Chondrocyte (in vitro differentiated cells): ENCODE data around the gene OR10H5. TPM values are rescaled to one million over a fixed set of nuclear protein-coding genes. Genes with fewer than 3 reads are reported as not detected.
A peak's percentile ranks its signal among the peaks of the same experiment; 100 is the strongest.
"Not testable (repeated sequence)": the region's sequence is repeated elsewhere in the genome, so short reads cannot be mapped to it uniquely, and the experiment has no call there.

Experiments
- DNase-seq: peaks from one replicate; pipeline ENCODE4 v3.0.0; 2021; ENCODE audit warnings: mixed read lengths, low spot score
- H3K27ac Mint-ChIP-seq: one replicate; pipeline ENCODE4 v1.8.0; 2021; ENCODE audit warnings: mild to moderate bottlenecking, moderate library complexity, mixed read lengths; ENCODE audit not compliant: unreplicated experiment
- H3K27me3 Mint-ChIP-seq: 2 replicates; pipeline ENCODE4 v1.8.0; 2021; ENCODE audit warnings: low read depth, mixed read lengths
- H3K36me3 Mint-ChIP-seq: 2 replicates; pipeline ENCODE4 v1.8.0; 2021; ENCODE audit warnings: low read depth, mixed read lengths
- H3K4me1 Mint-ChIP-seq: 2 replicates; pipeline ENCODE4 v1.8.0; 2021; ENCODE audit warnings: low read depth, mild to moderate bottlenecking, mixed read lengths
- H3K4me3 Mint-ChIP-seq: one replicate; pipeline ENCODE4 v1.8.0; 2021; ENCODE audit warnings: mild to moderate bottlenecking, moderate library complexity, mixed read lengths; ENCODE audit not compliant: unreplicated experiment
- H3K9me3 Mint-ChIP-seq: 2 replicates; pipeline ENCODE4 v1.8.0; 2021; ENCODE audit warnings: low read depth, mixed read lengths
- CTCF ChIP-seq: fragments of 200-600 bp; sonication (generic); IDR thresholded peaks from 2 replicates; pipeline ENCODE4 v1.5.0; 2021; ENCODE audit warnings: antibody characterized with exemption, mild to moderate bottlenecking, moderate library complexity
- total RNA-seq: library from RNA; stranded (reverse); gene quantifications from 3 replicates; pipeline ENCODE4 v1.2.1, GENCODE V29; 2021

Gene OR10H5
- total RNA-seq, 1 donor from 2014 or later, result not detected

GRCh38 chr19:15776991-15777970 is 10.2 kb upstream of the OR10H5 start:
- no peak for TF ChIP-seq CTCF
- Mint-ChIP-seq H3K27ac (no peak overlapping the region), H3K4me1 (no peaks in the 10 kb centered on the region), H3K9me3 (peaks cover 29% of the 10 kb centered on the region), H3K4me3 (no peak overlapping the region), H3K36me3 (no peaks in the 10 kb centered on the region), H3K27me3 (no peaks in the 10 kb centered on the region)
- DNase-seq, result no peak

- H3K27me3 Mint-ChIP-seq, result no peaks in the 10 kb centered on the region
Observed at GRCh38 chr19:15779756-15780476, 7.5 kb upstream of the OR10H5 start.

DNA sequence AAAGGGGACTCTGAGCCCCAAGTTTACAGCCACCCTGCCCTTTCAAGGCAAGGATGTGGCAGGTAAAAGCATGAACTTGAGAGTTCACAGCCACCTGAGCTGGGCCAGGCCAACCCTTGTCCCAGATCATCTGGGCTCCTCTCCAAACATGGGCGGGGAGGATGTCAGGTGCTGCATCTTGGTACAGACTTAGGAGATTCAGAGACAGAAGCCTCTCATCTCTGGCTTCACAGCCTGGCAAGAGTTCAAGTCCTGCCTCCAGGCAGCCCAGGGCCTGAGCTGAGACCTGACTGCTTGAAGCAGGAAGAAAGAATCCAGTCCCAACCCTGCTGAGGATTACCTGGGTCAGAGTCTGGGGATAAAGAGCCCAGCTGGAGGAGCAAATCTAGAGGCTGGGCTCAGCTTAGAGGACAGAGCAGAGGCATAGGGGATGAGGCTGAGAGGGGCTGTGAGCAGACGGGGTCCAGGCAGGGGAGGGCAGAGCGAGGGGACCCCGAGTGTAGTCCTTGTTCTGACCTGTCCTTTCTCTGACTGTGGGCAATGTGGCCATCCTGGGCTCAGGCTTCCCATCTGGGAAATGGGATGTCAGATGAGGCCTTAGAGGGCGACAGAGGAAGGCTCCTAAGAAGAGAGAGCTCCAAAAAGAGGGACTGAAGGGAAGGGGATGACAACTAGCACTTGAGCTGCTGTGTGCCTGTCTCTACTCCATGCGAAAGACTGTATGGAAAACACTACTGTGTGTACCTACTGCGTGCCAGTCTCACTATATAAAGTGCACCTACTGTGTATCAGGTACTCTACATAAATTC is 6.6 kb upstream of the OR10H5 start:
- H3K27me3 Mint-ChIP-seq, result no peaks in the 10 kb centered on the region
- DNase-seq, result no peak
- H3K4me3 Mint-ChIP-seq, result no peak overlapping the region
- no peak for TF ChIP-seq CTCF
- no peak overlapping the region for H3K27ac Mint-ChIP-seq
- H3K36me3 Mint-ChIP-seq, result no peaks in the 10 kb centered on the region
- H3K9me3 Mint-ChIP-seq, result peaks cover 16% of the 10 kb centered on the region
- H3K4me1 Mint-ChIP-seq, result no peaks in the 10 kb centered on the region

More at GRCh38 chr19:15779756-15780476, 7.5 kb upstream of the OR10H5 start:
- Mint-ChIP-seq H3K4me3 (no peak overlapping the region), H3K4me1 (no peaks in the 10 kb centered on the region), H3K9me3 (peaks cover 17% of the 10 kb centered on the region), H3K27ac (peak overlapping the region; percentile 54), H3K36me3 (no peaks in the 10 kb centered on the region)
- DNase-seq, result no peak
- no peak for TF ChIP-seq CTCF

DNA sequence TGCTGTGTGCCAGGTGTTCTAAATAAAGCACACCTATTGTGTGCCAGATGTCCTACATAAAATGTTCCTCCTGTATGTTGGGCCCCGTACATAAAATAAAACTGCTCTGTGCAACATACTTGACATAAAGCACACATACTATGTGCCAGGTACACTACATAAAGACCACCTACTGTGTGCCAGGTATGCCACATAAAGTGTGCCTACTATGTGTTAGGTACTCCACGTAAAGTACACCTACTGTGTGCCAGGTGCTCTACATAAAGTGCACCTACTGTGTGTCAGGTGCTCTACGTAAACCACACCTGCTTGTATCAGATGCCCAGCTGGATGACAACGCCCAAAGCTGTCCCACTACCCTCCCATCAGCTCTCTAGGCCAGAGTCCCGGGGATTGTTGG is 5.8 kb upstream of the OR10H5 start:
- Mint-ChIP-seq H3K36me3 (no peaks in the 10 kb centered on the region), H3K27ac (no peak overlapping the region), H3K27me3 (no peaks in the 10 kb centered on the region), H3K9me3 (peaks cover 16% of the 10 kb centered on the region), H3K4me3 (no peak overlapping the region), H3K4me1 (no peaks in the 10 kb centered on the region)
- no peak for DNase-seq
- no peak for TF ChIP-seq CTCF

DNA sequence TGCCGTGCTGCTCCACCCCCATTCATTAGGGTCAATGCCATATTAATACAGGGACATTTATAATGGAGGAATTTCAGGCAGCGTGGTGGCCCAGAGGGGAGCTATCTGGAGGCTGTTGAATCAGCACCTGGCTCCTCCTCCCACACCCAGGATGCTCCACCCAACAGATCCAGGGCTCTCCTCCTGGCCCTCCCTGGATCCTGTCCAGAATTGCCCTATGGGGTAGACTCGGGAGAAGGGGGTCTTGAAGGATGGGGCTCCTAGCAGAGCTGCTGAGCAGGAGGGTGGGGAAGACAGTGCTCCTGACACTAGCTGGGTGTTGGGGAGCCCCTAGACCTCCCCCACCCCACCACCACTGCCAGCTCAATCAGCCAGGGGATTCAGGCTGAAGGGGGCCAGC is 5.2 kb upstream of the OR10H5 start:
- no peaks in the 10 kb centered on the region for H3K4me1 Mint-ChIP-seq
- DNase-seq, result no peak
- no peak for TF ChIP-seq CTCF
- H3K4me3 Mint-ChIP-seq, result no peak overlapping the region
- H3K9me3 Mint-ChIP-seq, result peaks cover 13% of the 10 kb centered on the region
- H3K27me3 Mint-ChIP-seq, result no peaks in the 10 kb centered on the region
- no peak overlapping the region for H3K27ac Mint-ChIP-seq
- no peaks in the 10 kb centered on the region for H3K36me3 Mint-ChIP-seq

GRCh38 chr19:15782896-15783295 is 4.6 kb upstream of the OR10H5 start:
- not testable (repeated sequence) for H3K27me3 Mint-ChIP-seq, H3K4me1 Mint-ChIP-seq, H3K9me3 Mint-ChIP-seq, H3K4me3 Mint-ChIP-seq, DNase-seq, H3K36me3 Mint-ChIP-seq, H3K27ac Mint-ChIP-seq
